ENCODE data around the gene SMIM41.
A peak's percentile ranks its signal among the peaks of the same experiment; 100 is the strongest.

SMIM41 gene

GRCh38 chr12:52050758-52051541, 28.6 kb upstream of the SMIM41 start, which contains the start of gene NR4A1:
Gene NR4A1 (plus strand): TSS chr12:52051442. CDS start chr12:52054329, 2,887 bp downstream.
- DNase-seq (ENCODE audit: low spot score), result peak; percentile 99

- no peak for DNase-seq (ENCODE audit: low spot score)
Observed at GRCh38 chr12:52052468-52053186, 26.9 kb upstream of the SMIM41 start.

GRCh38 chr12:52053536-52054209, 25.8 kb upstream of the SMIM41 start:
- DNase-seq (ENCODE audit: low spot score), result no peak

- DNase-seq (ENCODE audit: low spot score), result no peak
Observed at GRCh38 chr12:52054231-52054832, 25.2 kb upstream of the SMIM41 start.

DNA sequence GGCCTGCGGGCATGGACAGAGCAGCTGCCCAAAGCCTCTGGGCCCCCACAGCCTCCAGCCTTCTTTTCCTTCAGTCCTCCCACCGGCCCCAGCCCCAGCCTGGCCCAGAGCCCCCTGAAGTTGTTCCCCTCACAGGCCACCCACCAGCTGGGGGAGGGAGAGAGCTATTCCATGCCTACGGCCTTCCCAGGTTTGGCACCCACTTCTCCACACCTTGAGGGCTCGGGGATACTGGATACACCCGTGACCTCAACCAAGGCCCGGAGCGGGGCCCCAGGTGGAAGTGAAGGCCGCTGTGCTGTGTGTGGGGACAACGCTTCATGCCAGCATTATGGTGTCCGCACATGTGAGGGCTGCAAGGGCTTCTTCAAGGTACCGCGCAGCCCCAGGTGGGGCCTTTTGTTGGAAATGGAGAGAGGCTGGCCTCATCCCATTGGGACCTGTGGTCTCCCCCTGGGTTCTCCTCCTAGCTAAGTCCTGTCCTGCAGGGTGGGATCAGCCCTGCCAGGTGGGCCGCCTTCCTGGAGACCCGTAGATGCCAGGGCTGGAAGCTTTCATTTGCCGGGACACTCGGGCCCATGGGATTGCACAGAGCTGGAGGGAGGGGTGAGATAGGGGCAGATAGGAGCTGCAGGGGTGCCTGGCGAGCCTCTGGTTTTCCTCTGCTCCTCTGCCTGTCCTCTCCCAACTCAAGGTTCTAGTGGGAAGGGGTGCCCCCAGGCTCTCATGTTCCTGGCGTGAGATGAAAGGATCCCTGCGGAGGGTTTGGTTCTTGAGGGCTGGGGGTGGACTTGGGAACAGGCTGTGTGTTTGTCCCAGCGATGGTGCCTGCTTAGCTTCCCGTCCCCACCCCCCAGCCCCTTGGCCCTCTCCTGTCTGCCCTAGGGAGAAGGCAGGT, 24.4 kb upstream of the SMIM41 start:
- no peak for DNase-seq (ENCODE audit: low spot score)

- no peak for DNase-seq (ENCODE audit: low spot score)
Observed at GRCh38 chr12:52055731-52056711, 23.5 kb upstream of the SMIM41 start.

DNA sequence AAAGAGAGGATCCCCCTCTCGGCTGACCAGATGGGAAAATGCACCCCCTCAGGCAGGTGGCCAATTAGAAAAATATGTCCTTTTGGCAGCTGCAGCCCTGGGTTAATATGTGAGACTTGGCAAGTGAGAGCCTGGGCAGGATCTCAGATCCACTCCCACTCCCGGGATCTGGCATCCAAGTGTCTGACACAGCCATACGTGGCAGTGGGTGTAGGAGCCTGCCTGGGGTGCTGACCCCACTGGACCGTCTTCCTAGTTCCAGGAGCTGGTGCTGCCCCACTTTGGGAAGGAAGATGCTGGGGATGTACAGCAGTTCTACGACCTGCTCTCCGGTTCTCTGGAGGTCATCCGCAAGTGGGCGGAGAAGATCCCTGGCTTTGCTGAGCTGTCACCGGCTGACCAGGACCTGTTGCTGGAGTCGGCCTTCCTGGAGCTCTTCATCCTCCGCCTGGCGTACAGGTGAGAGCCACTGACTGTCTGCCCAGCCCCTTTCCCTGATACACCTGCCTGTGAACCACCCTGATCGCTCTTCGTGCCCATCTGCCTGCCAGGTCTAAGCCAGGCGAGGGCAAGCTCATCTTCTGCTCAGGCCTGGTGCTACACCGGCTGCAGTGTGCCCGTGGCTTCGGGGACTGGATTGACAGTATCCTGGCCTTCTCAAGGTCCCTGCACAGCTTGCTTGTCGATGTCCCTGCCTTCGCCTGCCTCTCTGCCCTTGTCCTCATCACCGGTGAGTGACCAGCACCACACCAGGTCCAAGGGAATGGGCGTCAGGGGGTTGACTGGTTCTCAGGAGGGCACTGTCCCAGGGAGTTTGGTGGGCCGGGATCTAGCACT, 22.5 kb upstream of the SMIM41 start:
- DNase-seq (ENCODE audit: low spot score), result no peak

- no peak for DNase-seq (ENCODE audit: low spot score)
Observed at GRCh38 chr12:52057638-52058576, 21.6 kb upstream of the SMIM41 start.

DNA sequence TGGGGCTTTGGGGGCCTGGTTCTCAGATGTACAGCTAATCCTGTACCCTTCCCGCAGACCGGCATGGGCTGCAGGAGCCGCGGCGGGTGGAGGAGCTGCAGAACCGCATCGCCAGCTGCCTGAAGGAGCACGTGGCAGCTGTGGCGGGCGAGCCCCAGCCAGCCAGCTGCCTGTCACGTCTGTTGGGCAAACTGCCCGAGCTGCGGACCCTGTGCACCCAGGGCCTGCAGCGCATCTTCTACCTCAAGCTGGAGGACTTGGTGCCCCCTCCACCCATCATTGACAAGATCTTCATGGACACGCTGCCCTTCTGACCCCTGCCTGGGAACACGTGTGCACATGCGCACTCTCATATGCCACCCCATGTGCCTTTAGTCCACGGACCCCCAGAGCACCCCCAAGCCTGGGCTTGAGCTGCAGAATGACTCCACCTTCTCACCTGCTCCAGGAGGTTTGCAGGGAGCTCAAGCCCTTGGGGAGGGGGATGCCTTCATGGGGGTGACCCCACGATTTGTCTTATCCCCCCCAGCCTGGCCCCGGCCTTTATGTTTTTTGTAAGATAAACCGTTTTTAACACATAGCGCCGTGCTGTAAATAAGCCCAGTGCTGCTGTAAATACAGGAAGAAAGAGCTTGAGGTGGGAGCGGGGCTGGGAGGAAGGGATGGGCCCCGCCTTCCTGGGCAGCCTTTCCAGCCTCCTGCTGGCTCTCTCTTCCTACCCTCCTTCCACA, 20.7 kb upstream of the SMIM41 start:
- DNase-seq (ENCODE audit: low spot score), result no peak

GRCh38 chr12:52059582-52060497, 19.7 kb upstream of the SMIM41 start:
- no peak for DNase-seq (ENCODE audit: low spot score)

DNA sequence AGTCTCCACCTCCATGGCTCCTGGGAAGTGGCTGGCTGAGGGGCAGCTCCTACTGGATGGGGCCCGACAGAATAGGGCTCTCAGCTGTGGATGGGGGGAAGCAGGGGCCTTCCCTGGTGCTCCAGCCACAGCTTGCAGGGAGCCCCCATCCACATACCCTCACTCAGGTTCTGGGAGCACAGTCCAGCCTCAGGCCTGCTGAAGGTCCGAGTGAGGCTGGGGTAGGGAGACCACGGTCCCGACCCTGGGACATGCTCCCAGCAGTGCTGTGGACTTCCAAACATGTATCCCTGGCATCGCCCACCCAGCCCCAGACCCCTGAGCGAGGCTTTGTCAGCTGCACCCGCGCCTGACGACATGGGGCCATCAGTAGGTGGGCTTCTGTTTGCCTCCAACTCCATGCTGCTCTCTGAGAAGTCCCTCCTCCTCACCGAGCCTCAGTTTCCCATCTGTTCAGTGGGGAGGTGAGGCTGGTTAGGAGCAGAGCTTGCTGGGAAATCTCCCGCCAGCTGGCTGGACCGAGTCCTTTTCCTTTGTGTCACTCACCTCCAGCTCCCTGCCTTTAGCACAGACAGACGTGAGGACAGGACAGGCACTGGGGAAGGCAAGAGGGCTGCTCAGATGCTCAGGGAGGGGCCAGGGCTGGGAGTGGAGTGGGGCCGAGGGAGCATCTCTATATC, 18.9 kb upstream of the SMIM41 start:
- DNase-seq (ENCODE audit: low spot score), result no peak

GRCh38 chr12:52061470-52062166, 17.9 kb upstream of the SMIM41 start:
- no peak for DNase-seq (ENCODE audit: low spot score)

DNA sequence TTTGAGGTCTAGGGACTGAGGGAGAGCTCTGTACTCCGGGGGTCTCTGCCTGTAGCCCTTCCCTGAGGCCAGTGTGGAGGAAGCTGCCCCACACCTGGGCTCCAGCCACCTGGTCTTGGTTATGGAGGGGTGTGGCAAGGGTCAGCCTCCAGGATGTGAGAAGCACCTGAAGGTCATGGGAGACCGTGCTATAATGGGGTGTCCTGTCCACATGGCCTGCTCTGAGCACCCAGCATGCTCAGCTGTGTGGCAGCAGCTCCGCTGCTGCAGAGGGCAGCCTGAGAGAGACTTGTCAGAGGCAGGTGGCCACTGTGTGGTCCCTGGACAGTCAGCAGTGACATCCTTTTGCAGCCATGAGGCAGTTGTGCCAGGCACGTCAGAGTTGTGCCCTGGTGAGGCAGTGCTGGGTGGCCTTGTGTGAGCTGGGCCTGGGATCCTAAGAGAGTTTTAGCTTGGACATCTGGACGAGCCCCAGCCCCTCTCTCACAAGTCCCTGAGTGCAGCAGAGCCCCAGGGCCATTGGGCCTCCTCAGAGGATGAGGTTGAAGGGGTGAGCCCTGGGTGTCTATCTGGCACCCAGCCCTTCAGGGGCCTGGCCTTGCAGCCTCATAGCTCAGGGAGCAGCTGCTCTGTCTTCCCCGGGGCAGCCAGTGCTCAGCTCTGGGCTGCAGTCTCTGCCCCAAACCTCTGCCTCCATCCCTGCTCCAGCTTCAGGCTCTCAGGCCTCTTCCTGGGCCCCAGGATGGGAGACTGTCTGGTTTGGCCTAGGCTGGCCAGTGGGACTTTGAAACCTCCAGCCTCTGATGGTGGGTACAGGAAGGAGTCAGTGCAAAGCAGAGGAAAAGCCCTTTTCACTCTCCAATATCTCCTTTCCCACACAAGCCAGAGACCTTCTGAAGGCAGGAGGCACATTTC, 17.1 kb upstream of the SMIM41 start:
- no peak for DNase-seq (ENCODE audit: low spot score)

Measured in hepatic stellate cell (primary cell).